Gastrocnemius medialis (tissue), 4 donors: ENCODE measurements around the gene SVOPL.

ENCODE experiments used
- POLR2A ChIP-seq, 2 donors: fragments of 450-650 bp; IDR thresholded peaks; one replicate each; pipeline ENCODE4 v1.6.1; 2017; ENCODE audit warnings: antibody characterized with exemption in 2 of 2, mild to moderate bottlenecking in 2 of 2, moderate library complexity in 2 of 2
- TF ChIP-seq, protein P1 (sequence below), 5 experiments: fragments of 450-650 bp in 3 of 5; fragments of 200-600 bp in 2 of 5; sonication (generic) in 2 of 5; IDR thresholded peaks in 4 of 5; conservative IDR thresholded peaks in 1 of 5; 1 replicate in 4 of 5; 2 replicates in 1 of 5; pipeline ENCODE4 v1.5.1; 2016 to 2019; ENCODE audit warnings: antibody characterized with exemption in 5 of 5, mild to moderate bottlenecking in 3 of 5, moderate library complexity in 3 of 5

GRCh38 chr7:138748666-138749065 lies 47.5 kb upstream of the SVOPL start:
- TF ChIP-seq POLR2A (IDR thresholded peaks at IDR 0.05), result no peak
- TF ChIP-seq, protein P1, sequence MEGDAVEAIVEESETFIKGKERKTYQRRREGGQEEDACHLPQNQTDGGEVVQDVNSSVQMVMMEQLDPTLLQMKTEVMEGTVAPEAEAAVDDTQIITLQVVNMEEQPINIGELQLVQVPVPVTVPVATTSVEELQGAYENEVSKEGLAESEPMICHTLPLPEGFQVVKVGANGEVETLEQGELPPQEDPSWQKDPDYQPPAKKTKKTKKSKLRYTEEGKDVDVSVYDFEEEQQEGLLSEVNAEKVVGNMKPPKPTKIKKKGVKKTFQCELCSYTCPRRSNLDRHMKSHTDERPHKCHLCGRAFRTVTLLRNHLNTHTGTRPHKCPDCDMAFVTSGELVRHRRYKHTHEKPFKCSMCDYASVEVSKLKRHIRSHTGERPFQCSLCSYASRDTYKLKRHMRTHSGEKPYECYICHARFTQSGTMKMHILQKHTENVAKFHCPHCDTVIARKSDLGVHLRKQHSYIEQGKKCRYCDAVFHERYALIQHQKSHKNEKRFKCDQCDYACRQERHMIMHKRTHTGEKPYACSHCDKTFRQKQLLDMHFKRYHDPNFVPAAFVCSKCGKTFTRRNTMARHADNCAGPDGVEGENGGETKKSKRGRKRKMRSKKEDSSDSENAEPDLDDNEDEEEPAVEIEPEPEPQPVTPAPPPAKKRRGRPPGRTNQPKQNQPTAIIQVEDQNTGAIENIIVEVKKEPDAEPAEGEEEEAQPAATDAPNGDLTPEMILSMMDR (IDR thresholded peaks at IDR 0.05 in 4 of 5, conservative IDR thresholded peaks at IDR 0.05 in 1 of 5), result no peak
